Mesendoderm (in vitro differentiated cells): ENCODE results near the gene RGS9BP.

ENCODE experiments used
- DNase-seq: peaks from one replicate; pipeline ENCODE4 v3.0.0; 2013
- H2AK5ac ChIP-seq: 2 replicates; pipeline ENCODE4 v1.6.1; 2013; ENCODE audit warnings: low read length, inconsistent platforms
- H2BK120ac ChIP-seq: 2 replicates; pipeline ENCODE4 v1.6.1; 2013; ENCODE audit warnings: low read depth, mild to moderate bottlenecking, low read length, moderate library complexity, mixed read lengths
- H2BK15ac ChIP-seq: replicated peaks from 2 replicates; pipeline ENCODE4 v1.6.1; 2013; ENCODE audit warnings: low read depth, mild to moderate bottlenecking, moderate library complexity
- H2BK5ac ChIP-seq: 2 replicates; pipeline ENCODE4 v1.6.1; 2013; ENCODE audit warnings: low read length, inconsistent platforms
- H3K18ac ChIP-seq: 2 replicates; pipeline ENCODE4 v1.6.1; 2013; ENCODE audit warnings: mild to moderate bottlenecking, low read length, mixed read lengths
- H3K23ac ChIP-seq: one replicate; pipeline ENCODE4 v1.6.1; 2013; ENCODE audit warnings: low read length
- H3K27ac ChIP-seq: 2 replicates; pipeline ENCODE4 v1.5.1; 2013; ENCODE audit warnings: low read depth, mild to moderate bottlenecking, inconsistent platforms, low read length, moderate library complexity
- H3K27me3 ChIP-seq: 2 replicates; pipeline ENCODE4 v1.6.1; 2013; ENCODE audit warnings: low read length, control low read depth, mild to moderate bottlenecking, inconsistent platforms; ENCODE audit not compliant: insufficient read depth, poor library complexity
- H3K36me3 ChIP-seq: 2 replicates; pipeline ENCODE4 v1.6.1; 2013; ENCODE audit warnings: low read length, inconsistent platforms; ENCODE audit not compliant: control insufficient read depth, insufficient read depth
- H3K4ac ChIP-seq: one replicate; pipeline ENCODE4 v1.6.1; 2013; ENCODE audit warnings: low read depth, mild to moderate bottlenecking, low read length, moderate library complexity
- H3K4me1 ChIP-seq: 2 replicates; pipeline ENCODE4 v1.6.1; 2013; ENCODE audit warnings: low read depth, low read length, inconsistent platforms; ENCODE audit not compliant: control insufficient read depth
- H3K4me2 ChIP-seq: 2 replicates; pipeline ENCODE4 v1.6.1; 2013; ENCODE audit warnings: low read length
- H3K4me3 ChIP-seq: 2 replicates; pipeline ENCODE4 v1.5.1; 2013; ENCODE audit warnings: mild to moderate bottlenecking, low read length
- H3K56ac ChIP-seq: one replicate; pipeline ENCODE4 v1.6.1; 2013; ENCODE audit warnings: low read length
- H3K79me1 ChIP-seq: 2 replicates; pipeline ENCODE4 v1.6.1; 2013; ENCODE audit warnings: low read length, inconsistent platforms
- H3K79me2 ChIP-seq: 2 replicates; pipeline ENCODE4 v1.6.1; 2013; ENCODE audit warnings: mild to moderate bottlenecking, low read length; ENCODE audit not compliant: control insufficient read depth, insufficient read depth
- H3K9ac ChIP-seq: 2 replicates; pipeline ENCODE4 v1.6.1; 2013; ENCODE audit warnings: low read length, inconsistent platforms
- H4K5ac ChIP-seq: one replicate; pipeline ENCODE4 v1.6.1; 2013; ENCODE audit warnings: low read length
- H4K8ac ChIP-seq: one replicate; pipeline ENCODE4 v1.6.1; 2013; ENCODE audit warnings: low read depth, mild to moderate bottlenecking, control low read depth, low read length, moderate library complexity
- WGBS: extraction: QIAGEN DNeasy Blood & Tissue Kit; methylation state at CpG from one replicate; pipeline ENCODE4 v1.1.7; 2013; ENCODE audit warnings: low lambda C conversion rate, missing lambda C conversion rate; ENCODE audit not compliant: insufficient coverage; ENCODE audit errors: extremely low coverage; 5-methylcytosine and 5-hydroxymethylcytosine counted together

The RGS9BP gene

DNA sequence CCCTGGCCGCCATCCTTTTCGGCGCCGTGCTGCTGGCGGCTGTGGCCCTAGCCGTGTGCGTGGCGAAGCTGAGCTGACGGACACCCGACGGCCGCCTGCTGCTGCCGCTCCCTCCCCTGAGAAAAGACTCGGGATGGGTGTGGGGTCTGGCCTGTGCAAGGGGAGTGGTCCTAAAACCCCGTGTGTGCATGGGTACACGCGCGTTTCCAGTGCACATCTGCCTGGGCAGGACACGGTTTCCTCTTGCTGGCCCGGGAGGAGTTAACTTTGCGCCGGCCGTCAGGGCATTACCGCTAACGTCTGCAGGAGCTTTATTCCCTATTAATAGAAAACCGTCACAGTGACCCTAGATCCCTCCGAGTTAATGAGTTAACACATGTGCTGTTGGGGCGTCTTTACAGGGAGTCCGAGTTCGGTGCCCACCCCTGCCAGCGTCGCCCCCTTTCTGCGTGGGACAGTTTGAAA is 1.3 kb downstream of the RGS9BP start:
- H3K79me1 ChIP-seq = peaks cover 18% of the 10 kb centered on the region
- no peak overlapping the region for H3K27ac ChIP-seq
- no peak overlapping the region for H3K4ac ChIP-seq
- H3K56ac ChIP-seq = no peak overlapping the region
- H4K5ac ChIP-seq = no peak overlapping the region
- H4K8ac ChIP-seq = no peak overlapping the region
- no peak overlapping the region for H2BK5ac ChIP-seq
- DNase-seq = no peak
- WGBS = no CpG with 5 or more reads among the region's 33 CpGs
- H3K4me1 ChIP-seq = peaks cover 6% of the 10 kb centered on the region
- H2BK15ac ChIP-seq = no peak overlapping the region
- H3K36me3 ChIP-seq = no peaks in the 10 kb centered on the region
- H3K27me3 ChIP-seq = peaks cover 19% of the 10 kb centered on the region
- no peak overlapping the region for H2AK5ac ChIP-seq
- no peak overlapping the region for H3K9ac ChIP-seq
- H3K23ac ChIP-seq = no peak overlapping the region
- H3K18ac ChIP-seq = no peak overlapping the region
- H3K4me2 ChIP-seq = no peak overlapping the region
- no peak overlapping the region for H3K4me3 ChIP-seq
- no peak overlapping the region for H2BK120ac ChIP-seq
- H3K79me2 ChIP-seq = peaks cover 18% of the 10 kb centered on the region

DNA sequence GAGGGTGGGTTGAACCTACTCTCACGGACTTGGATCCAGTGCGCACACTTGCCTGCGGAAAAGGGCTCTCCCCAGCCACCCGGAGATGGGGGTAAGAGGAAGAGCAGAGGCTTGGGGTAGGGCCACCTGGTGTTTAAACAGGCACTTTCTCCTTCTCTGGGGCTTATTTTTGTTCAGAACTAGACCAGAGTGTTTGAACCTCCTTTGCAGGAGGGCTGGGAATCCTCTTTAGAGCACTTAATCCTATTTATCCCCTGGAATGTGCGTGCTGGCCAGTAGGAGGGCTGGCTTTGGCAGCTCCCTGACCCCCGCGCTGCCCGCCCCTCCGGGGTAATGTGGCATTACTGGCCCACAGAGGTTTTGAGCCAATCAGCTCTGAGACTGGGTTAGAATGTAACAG is 2.0 kb downstream of the RGS9BP start:
- DNase-seq = peak; percentile 71
- H3K56ac ChIP-seq = no peak overlapping the region
- WGBS = no CpG with 5 or more reads among the region's 9 CpGs

DNA sequence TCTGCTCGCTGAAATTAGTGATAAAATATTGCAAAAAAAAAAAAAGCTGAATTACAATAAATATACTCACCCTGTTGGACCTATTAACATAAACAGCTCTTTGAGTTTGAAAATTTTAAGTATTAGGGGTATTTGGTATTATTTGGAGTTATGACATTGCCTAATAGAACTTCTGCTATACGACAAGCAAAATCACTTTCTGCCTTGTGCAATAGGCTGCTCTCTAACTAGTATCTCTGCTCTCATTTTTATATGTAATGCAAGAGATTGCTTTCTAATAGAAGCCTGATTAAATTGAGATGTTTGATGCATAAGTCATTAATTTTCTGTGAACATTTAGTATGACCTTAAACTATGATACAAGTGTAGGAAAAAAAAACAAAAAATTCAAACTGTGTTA is 5.3 kb downstream of the RGS9BP start:
- H3K18ac ChIP-seq = no peak overlapping the region
- no peaks in the 10 kb centered on the region for H3K79me1 ChIP-seq
- peaks cover 6% of the 10 kb centered on the region for H3K4me1 ChIP-seq
- DNase-seq = no peak
- H4K5ac ChIP-seq = no peak overlapping the region
- H3K23ac ChIP-seq = no peak overlapping the region
- H3K56ac ChIP-seq = no peak overlapping the region
- H3K36me3 ChIP-seq = no peaks in the 10 kb centered on the region
- no peak overlapping the region for H3K4me3 ChIP-seq
- no peak overlapping the region for H2BK15ac ChIP-seq
- H2BK120ac ChIP-seq = no peak overlapping the region
- whole genome bisulfite sequencing = no CpG with 5 or more reads among the region's 2 CpGs
- no peak overlapping the region for H4K8ac ChIP-seq
- no peak overlapping the region for H2AK5ac ChIP-seq
- no peaks in the 10 kb centered on the region for H3K79me2 ChIP-seq
- H3K9ac ChIP-seq = no peak overlapping the region
- no peak overlapping the region for H3K4ac ChIP-seq
- no peak overlapping the region for H2BK5ac ChIP-seq
- H3K4me2 ChIP-seq = no peak overlapping the region
- H3K27me3 ChIP-seq = peaks cover 16% of the 10 kb centered on the region
- no peak overlapping the region for H3K27ac ChIP-seq

More for the DNA sequence above, 2.0 kb downstream of the RGS9BP start:
- Histone ChIP-seq H3K23ac (no peak overlapping the region), H3K4me1 (peaks cover 6% of the 10 kb centered on the region), H4K5ac (no peak overlapping the region), H3K4ac (no peak overlapping the region), H3K27me3 (peaks cover 19% of the 10 kb centered on the region), H2BK5ac (no peak overlapping the region), H2AK5ac (no peak overlapping the region), H4K8ac (no peak overlapping the region), H3K4me2 (no peak overlapping the region), H3K36me3 (no peaks in the 10 kb centered on the region), H3K79me1 (peaks cover 11% of the 10 kb centered on the region), H3K27ac (no peak overlapping the region), H2BK15ac (no peak overlapping the region), H3K79me2 (peaks cover 13% of the 10 kb centered on the region), H3K4me3 (no peak overlapping the region), H3K18ac (no peak overlapping the region), H3K9ac (no peak overlapping the region), H2BK120ac (no peak overlapping the region)

DNA sequence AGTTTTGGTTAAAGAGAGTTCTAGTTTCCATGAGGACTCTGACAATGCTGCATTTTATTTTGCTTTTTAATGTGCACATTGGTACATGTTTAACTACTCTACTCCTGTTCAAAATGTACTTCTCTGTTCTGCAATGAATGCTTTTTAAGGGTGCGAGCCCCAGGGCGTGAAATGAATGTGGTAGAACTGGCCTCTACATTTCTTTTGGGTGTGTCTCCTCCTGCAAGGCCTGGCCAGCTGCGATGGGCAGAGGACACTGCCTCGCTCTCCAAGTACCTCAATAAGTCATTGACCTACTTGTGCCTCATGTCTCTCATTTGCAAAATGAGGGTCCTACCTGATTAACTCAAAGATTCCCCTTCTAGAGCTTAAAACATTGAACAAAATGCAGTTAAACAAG is 6.7 kb downstream of the RGS9BP start:
- H3K4me2 ChIP-seq = no peak overlapping the region
- no peak overlapping the region for H2BK15ac ChIP-seq
- H3K18ac ChIP-seq = no peak overlapping the region
- no peaks in the 10 kb centered on the region for H3K79me1 ChIP-seq
- no CpG with 5 or more reads among the region's 4 CpGs for WGBS
- no peak overlapping the region for H3K27ac ChIP-seq
- H3K4ac ChIP-seq = no peak overlapping the region
- no peak overlapping the region for H4K8ac ChIP-seq
- no peak overlapping the region for H2BK5ac ChIP-seq
- H3K36me3 ChIP-seq = no peaks in the 10 kb centered on the region
- no peak overlapping the region for H2BK120ac ChIP-seq
- H3K23ac ChIP-seq = no peak overlapping the region
- H4K5ac ChIP-seq = no peak overlapping the region
- peaks cover 4% of the 10 kb centered on the region for H3K27me3 ChIP-seq
- H2AK5ac ChIP-seq = no peak overlapping the region
- no peaks in the 10 kb centered on the region for H3K79me2 ChIP-seq
- DNase-seq = no peak
- no peak overlapping the region for H3K4me3 ChIP-seq
- no peak overlapping the region for H3K9ac ChIP-seq
- no peak overlapping the region for H3K56ac ChIP-seq
- peaks cover 4% of the 10 kb centered on the region for H3K4me1 ChIP-seq

DNA sequence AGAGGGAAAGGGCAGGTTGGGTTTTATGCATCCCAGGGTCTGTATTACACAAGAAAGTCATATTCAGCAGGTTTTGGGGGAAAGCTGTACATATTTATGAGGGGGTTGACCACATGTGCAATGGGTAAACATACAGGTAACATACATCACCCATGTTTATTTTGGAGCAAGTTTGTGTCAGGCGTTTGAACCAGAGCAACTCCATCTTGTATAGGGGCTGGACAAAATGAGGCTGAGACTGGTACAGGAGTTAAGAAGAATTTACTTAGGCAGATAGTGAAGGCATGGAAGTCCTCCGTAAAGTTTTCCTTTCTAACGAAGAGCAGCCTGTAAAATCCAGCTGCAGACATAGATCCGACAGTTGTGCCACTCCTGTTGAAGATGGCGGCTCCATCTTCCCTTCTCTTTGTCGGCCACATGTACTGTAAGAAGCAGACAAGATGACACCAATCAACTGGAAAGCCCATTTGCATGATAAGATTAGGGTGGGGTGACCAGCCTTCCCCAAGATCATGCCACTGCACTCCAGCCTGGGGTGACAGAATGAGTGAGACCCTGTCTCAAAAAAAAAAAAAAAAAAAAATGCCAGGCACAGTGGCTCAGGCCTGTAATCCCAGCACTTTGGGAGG is 11.3 kb downstream of the RGS9BP start:
- H4K5ac ChIP-seq = no peak overlapping the region
- no peak overlapping the region for H2BK120ac ChIP-seq
- H3K36me3 ChIP-seq = no peaks in the 10 kb centered on the region
- no CpG with 5 or more reads among the region's 6 CpGs for WGBS
- H3K4ac ChIP-seq = no peak overlapping the region
- H3K27ac ChIP-seq = no peak overlapping the region
- H2BK15ac ChIP-seq = no peak overlapping the region
- no peak overlapping the region for H3K18ac ChIP-seq
- no peaks in the 10 kb centered on the region for H3K79me2 ChIP-seq
- H3K4me2 ChIP-seq = no peak overlapping the region
- no peak overlapping the region for H3K56ac ChIP-seq
- H4K8ac ChIP-seq = no peak overlapping the region
- H3K27me3 ChIP-seq = no peaks in the 10 kb centered on the region
- no peak overlapping the region for H3K4me3 ChIP-seq
- H2BK5ac ChIP-seq = no peak overlapping the region
- peaks cover 2% of the 10 kb centered on the region for H3K4me1 ChIP-seq
- no peak for DNase-seq
- H3K79me1 ChIP-seq = no peaks in the 10 kb centered on the region
- H2AK5ac ChIP-seq = no peak overlapping the region
- no peak overlapping the region for H3K9ac ChIP-seq
- no peak overlapping the region for H3K23ac ChIP-seq

DNA sequence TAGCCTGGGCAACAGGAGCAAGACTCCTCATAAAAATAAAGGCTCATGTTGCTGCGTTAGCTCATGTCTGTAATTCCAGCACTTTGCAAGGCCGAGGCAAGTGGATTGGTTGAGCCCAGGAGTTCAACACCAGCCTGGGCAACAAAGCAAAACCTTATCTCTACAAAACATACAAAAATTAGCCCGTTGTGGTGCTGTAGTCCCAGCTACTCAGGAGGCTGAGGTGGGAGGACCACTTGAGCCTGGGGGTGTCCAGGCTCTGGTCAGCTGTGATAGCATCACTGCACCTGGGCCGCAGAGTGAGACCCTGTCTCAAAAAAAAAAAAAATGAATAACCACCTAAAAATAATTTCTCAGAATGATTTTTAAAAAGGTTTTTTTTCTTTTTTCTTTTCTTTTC is 12.0 kb downstream of the RGS9BP start:
- H3K23ac ChIP-seq = no peak overlapping the region
- no peak overlapping the region for H3K56ac ChIP-seq
- no peak overlapping the region for H3K9ac ChIP-seq
- H3K27ac ChIP-seq = no peak overlapping the region
- no peak overlapping the region for H3K4me3 ChIP-seq
- H3K4me2 ChIP-seq = no peak overlapping the region
- no peak overlapping the region for H2AK5ac ChIP-seq
- H3K18ac ChIP-seq = no peak overlapping the region
- no peak overlapping the region for H2BK120ac ChIP-seq
- no peak overlapping the region for H4K5ac ChIP-seq
- no peaks in the 10 kb centered on the region for H3K27me3 ChIP-seq
- H2BK15ac ChIP-seq = no peak overlapping the region
- H3K79me2 ChIP-seq = no peaks in the 10 kb centered on the region
- no peak for DNase-seq
- no peak overlapping the region for H4K8ac ChIP-seq
- H3K4me1 ChIP-seq = peaks cover 2% of the 10 kb centered on the region
- H3K36me3 ChIP-seq = no peaks in the 10 kb centered on the region
- H3K4ac ChIP-seq = no peak overlapping the region
- WGBS = no CpG with 5 or more reads among the region's 4 CpGs
- no peaks in the 10 kb centered on the region for H3K79me1 ChIP-seq
- no peak overlapping the region for H2BK5ac ChIP-seq
